Ishikawa (cell line): ENCODE results near the gene TARBP2.

ENCODE experiments used
- CEBPB ChIP-seq: IDR thresholded peaks from 2 replicates; pipeline ENCODE4 v1.6.1; 2012
- EGR1 ChIP-seq: IDR thresholded peaks from 2 replicates; pipeline ENCODE4 v1.6.1; 2012
- EP300 ChIP-seq: IDR thresholded peaks from 2 replicates; pipeline ENCODE4 v1.6.1; 2012; ENCODE audit warnings: borderline replicate concordance
- FOXM1 ChIP-seq: IDR thresholded peaks from 2 replicates; pipeline ENCODE4 v1.6.1; 2012; ENCODE audit warnings: low read depth, borderline replicate concordance
- TAF1 ChIP-seq: IDR thresholded peaks from 2 replicates; pipeline ENCODE4 v1.6.1; 2012; ENCODE audit warnings: low read depth, mild to moderate bottlenecking
- TCF12 ChIP-seq: IDR thresholded peaks from 2 replicates; pipeline ENCODE4 v1.6.1; 2012; ENCODE audit warnings: low read depth
- YY1 ChIP-seq: IDR thresholded peaks from 2 replicates; pipeline ENCODE4 v1.6.1; 2012; ENCODE audit warnings: low read depth
- TF ChIP-seq, protein P1 (sequence below): IDR thresholded peaks from 2 replicates; pipeline ENCODE4 v1.6.1; 2012

- TF ChIP-seq EP300 (no peak), CEBPB (no peak), YY1 (no peak), TAF1 (no peak; the same call in 1 of the 2 replicates), EGR1 (no peak), FOXM1 (no peak), TCF12 (no peak)
- TF ChIP-seq, protein P1, sequence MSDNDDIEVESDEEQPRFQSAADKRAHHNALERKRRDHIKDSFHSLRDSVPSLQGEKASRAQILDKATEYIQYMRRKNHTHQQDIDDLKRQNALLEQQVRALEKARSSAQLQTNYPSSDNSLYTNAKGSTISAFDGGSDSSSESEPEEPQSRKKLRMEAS: 0 out of 2 replicates have a peak, but pooled peaks have one; percentile 13
These were observed 17.1 kb upstream of the TARBP2 start for GRCh38 chr12:53483979-53484377.
